ENCODE measurements around the gene CYP26B1.

Gene CYP26B1

DNA sequence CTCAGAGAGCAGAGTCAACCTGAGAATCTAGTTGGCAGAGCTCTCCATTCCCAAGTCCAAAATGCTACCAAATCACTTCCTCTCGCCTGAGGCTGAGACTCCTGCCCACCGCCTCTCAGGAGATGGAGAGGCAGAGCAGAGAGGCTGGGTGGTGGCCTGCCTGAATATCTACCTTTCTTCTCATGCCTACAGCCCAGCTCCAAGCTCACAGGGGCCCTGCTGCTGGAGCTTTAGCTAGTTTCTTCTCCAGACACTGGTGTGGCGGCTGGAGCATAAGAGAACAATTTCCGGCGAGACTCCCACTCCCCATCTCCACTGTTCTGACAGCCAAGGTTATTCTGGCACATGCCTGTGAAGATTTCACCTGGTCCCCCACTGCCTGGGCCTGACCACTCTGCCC, 8.1 kb upstream of the CYP26B1 start:
- in situ Hi-C loops (cut with MboI; ENCODE audit: low sequenced_read_pairs): no loop called here

DNA sequence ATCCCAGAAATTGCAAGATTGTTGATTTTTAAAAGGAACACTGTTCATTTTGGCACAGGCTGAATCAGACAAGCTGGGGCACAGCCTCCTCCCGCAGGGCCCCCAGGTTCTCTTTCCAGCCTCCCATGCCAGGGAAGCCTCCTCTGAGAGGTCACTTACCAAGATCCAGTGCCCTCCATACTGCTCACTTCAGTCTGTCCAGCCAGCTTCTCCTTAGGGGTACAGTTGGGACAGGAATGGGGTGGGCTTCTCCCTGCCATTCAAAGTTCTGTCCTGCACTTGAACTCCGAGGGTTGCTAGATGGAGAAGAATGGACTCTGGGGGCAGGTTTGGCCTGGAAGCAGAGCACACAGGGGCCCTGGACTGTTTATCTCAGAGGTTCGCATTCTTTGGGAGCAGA, 7.5 kb upstream of the CYP26B1 start:
- in situ Hi-C loops (cut with MboI; ENCODE audit: low sequenced_read_pairs): no loop called here

DNA sequence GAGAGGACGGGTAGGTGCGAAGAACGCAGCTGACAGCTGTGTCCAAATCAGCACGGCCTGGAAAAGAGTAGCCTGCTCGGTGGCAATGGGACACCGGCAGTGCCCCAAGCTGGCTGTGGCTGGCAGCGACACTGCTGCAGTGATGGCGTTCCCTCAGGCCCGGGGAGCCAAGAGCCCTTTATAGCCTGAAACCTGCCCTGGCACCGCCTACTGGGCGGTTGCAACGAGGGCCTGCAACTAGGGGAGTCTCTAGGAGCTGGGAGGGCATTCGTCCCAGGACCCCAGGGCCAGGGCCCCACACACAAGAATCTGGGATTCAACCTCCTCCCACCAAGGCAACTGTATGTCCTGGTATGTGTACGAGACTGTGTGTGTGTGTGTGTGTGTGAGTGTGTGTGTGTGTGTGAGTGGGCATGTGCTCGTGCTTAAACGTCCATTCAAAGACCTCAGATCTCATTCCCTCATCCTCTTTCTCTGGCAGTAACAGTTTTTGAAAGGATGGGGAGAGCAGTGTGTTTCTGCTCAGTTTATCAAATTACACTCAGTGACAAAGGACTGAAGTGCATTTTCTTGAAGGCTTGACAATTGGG, 6.8 kb upstream of the CYP26B1 start:
- in situ Hi-C loops (cut with MboI; ENCODE audit: low sequenced_read_pairs): no loop called here

DNA sequence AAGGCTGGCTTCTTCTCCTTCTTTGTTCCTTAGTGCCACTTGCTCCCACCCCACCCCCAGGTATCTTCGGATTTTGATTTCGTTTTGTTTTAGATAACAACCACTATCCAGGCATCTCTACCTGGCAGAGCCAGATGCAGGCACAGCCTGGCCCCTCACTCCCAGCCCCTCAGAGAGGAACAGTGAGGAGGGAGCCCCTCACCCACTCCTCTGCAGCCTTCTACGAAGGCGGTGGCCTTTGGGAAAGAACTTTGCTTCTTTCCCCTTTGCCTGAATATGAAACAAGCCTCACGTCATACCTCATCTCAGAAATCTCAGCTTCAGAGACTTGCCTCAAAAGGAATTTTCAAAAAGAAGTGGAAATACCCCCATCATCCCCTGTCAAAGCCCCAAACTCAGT, 6.3 kb upstream of the CYP26B1 start:
- in situ Hi-C loops (cut with MboI; ENCODE audit: low sequenced_read_pairs): no loop called here

DNA sequence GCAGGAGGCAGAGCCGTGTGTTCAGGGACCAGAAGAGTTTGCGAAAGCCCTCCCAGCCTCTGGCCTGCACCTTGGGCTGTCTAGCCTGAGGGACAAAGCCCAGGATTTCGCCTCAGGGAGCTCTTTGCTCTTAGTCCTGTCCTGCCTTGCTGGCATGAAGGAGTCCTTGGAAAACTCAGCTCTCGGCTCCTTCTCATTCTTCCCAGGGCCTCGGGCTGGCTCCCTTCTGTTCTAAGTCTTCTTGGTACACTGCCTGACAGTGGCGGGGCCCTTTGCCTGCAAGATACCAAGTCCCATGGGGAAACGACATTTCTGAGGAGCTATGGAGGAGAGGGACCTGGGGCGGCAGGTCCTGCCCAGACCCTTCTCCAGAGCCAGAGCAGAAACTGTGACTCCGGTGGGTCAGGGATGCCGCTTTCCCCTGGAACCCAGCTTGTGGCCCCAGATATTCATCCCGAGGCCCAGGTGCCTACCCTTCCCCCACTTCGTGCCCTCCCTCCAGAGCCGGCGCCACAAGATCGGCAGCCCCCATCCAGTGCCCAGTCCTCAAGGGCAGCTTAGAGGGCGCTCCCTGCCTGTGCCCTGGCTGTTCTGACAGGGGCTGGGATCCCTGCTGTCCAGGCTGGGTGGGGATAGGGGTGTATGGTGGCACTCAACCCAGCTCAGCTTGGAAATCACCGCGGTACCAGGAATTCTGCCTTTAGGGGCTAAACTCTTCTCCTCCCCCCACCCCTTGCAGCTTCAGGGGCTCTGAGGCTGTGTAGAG, 5.5 kb upstream of the CYP26B1 start:
- in situ Hi-C loops (cut with MboI; ENCODE audit: low sequenced_read_pairs): no loop called here

DNA sequence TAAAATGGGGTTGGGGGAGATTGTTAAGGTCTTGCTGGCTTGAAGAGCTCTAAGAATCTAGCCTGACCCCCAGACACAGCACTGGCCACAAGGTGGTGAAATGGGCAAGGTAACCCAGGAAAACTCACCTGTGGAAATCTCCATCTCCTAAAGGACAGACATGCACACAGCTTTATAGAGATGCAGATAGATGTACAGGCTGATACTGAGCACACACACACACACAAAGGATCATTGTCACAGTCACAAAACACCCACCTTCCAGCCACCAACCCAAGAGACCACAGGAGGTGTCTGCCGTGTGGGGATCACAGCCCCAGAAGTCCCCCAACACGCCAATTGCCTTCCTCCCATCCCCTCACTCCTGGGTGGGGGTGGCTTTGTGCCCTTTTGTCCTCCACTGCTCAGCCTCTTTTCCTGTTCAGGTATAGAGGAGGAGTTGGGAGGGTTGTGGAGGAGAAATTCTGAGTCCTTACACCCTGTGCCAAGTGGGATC, 3.2 kb upstream of the CYP26B1 start:
- in situ Hi-C loops (cut with MboI; ENCODE audit: low sequenced_read_pairs): no loop called here

DNA sequence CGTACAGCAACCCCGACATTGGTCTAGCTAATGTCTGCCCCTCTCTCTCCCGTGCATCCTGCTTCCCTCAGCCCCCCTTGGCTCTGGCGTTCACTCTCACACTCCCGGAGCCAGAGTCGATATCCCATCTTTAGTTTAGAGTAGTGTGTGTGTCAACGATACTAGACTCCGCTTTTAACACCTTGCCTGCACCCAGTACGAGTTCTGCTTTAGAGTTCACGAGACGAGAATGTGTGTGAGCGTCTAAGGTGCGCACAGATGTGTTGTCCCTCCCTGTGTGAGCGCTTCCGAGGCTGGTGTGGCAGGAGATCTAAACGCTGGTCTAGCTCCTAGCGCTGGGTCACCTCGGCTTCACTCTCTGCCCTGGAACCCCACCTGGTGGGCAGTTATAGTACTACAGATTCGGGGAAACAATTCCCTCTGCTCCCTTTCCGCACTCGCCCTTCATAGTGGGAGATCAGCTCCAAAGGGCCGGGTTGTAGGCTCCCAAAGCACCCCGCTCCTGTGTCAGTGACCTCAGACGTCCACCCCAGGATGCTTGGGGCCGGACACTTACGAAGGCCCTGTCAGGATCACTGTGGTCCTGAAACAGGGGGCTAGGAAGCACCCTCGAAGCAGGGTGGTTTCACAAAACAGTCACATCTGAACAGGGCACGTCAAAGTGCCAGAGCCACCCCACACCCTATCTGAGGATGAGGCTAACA, 2.6 kb upstream of the CYP26B1 start:
- in situ Hi-C loops (cut with MboI; ENCODE audit: low sequenced_read_pairs): no loop called here

DNA sequence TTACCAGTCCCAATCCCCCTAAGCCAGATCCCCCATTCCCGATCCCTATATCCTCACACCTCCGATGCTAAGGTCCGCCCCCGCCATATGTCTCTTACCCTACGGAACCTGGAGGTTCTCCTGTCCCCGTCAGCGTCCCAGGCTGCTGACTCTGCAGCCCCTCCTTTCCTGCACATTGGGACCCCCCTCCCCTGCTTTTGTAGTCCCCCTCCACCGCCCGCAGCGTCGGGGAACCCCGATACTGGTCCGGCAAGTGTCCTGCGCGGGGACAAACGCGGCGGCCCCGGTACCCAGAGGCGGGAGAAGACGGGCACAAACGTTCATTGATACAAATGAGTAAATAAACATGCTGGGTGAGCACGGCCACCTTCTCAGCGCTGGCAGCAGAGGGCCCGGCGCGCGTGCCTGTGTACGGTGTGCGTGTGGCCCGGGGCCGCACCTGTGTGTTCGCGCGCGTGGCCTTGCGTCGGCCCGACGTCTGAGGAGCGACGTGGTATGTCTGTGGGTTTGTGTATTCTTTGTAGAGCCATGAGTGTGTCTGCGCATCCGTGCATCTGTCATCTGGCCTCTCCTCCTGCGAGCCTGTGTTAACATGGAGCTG, 2.0 kb upstream of the CYP26B1 start:
- in situ Hi-C loops (cut with MboI; ENCODE audit: low sequenced_read_pairs): no loop called here

DNA sequence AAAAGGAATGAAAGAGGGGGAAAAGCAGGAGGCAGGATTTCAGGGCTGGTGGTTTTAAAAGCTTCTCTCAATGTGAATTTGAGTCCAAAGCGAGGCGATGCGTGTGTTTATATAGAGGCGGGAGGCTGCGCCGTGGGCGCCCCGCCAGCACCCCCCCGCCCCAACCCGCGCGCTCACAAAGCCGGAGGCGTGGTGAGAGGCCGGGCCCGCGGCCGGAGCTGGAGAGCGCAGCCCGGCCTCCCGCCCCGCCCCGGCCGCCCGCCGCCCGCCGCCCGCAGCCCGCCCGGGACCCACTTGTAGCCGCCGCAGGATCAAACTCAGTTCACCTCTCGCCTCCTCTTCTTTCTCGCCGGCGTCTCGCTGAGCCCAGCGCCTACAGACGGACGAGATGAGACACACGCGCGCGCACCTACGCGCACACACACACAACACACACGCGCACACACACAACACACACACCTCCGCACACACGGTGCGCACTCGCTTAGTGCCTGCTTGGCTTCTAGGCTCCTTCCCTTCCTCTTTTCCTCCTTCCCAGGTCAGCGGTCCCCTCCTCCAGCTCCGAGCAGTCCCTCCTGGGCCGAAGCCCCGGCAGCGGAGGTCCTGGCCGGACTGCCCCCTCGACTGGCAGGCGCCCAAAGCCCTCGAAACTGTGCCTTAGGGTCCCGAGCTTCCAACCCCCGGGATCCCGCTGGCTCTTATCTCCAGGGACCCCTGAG, 1.3 kb upstream of the CYP26B1 start:
- in situ Hi-C loops (cut with MboI; ENCODE audit: low sequenced_read_pairs): no loop called here

DNA sequence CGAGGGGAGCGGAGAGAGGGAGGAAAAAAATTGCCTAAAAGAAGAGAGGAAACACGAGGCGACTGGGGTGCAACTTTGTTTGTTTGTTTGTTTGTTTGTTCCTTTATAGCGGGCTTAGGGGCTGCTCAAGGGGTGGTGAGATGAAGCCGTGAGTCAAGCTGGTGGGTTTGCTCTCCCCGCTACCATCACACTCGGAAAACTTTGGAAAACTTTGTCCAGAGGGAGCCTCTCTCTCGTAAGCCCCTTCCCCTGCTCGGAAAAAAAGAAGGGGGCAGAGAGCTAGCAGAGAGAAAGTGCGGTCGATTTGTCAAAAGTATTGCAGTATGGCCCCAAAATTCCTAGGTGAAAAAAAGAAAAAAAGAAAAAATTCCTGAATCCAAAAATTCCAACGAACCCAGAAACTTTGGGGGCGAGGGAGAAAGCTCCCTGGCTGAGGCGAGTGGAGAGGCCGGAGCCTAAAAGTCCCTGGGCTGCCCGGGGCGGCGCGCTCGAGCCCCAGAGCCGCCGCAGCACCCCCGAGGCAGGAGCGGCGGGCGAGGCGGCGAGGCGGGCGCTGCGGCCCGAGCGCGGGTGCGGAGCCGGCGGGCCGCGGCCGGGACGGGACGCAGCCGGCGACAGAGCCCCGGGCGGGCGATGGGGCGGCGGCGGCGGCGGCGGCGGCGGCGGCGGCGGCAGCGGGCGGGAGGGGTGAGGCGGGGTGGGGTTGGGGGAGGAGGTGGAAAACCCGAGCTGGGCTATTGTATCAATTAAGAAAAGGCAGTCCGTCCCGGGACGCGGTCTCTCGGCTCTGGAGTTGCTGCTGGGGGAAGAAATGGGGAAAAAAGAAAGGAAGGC, 558 bp upstream of the CYP26B1 start:
- in situ Hi-C loops (cut with MboI; ENCODE audit: low sequenced_read_pairs): no loop called here

DNA sequence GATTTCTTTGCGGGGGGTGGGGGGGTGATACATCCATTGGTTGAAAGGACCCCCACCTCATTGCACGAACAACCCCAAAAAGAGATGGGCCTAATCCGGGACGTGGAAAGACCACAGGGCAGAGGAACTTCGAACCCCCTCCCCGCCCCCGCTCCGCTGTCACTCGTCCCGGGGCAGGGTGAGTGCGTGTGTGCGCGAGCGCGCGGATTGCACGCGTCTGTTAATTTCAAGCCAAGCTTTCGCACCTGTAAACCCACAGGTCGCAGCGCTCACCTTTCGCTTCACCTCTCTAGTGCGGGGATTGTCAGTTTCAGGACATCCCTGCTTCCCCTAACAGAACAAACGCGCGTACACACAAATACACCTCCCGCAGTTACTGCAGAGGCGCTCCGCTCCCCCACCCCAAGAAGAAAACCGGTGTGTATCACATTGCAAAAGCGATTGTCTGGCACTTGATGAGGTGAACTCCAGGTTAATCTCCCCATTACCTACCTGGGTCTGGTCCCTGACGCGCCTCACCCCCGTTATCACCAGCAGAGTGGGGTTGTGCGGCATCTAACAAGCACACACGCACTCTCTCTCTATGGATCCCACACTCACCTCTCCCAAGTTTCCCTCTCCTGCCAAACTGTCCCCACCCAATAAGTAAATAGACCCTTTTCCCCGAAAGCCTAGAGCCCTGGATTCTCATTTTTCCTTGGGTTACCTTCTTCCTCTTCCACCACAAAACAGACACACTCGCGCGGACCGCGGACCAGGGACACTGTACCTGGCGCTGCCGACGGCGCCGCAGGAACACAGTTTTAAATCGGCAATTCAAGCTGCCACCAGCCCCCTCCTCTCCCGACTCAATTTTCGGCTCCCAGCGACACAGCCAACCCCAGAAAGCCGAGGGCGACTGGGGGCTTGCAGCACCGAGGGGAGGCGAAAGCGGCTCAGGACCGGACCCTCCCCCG, 1.0 kb downstream of the CYP26B1 start:
- in situ Hi-C loops (cut with MboI; ENCODE audit: low sequenced_read_pairs): no loop called here

DNA sequence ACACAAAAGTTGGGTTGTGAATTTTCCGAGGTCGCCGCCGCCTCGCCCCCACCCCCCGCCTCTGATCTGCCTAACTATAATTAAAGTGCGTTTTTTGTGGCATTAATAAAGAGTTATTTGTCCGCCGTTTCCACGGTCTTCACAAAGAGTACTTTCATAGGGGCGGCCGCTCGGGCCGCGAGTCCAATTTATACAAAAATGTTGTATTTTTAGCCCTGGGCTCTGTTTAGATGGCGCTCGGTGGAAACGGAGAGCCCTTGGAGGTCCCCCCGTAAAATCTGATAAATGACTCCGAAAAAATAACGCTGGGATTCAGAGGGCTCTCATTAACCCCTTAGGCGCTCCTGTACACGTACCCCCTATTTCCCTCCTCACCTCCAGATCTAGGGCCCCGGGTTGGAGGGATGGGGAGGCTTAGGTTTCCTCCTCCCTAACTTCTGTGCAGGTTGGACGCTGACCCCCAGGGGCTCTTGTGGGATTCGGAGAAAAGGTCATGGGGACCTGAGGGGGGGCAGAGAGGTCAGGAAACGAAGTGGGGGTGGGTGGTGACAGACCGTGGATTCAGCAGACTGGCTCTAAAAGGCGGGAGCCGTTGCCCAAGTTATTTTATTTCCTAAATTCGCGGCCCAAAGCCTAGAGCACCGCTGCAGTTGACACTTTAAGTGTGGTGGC, 1.9 kb downstream of the CYP26B1 start:
- in situ Hi-C loops (cut with MboI; ENCODE audit: low sequenced_read_pairs): no loop called here

DNA sequence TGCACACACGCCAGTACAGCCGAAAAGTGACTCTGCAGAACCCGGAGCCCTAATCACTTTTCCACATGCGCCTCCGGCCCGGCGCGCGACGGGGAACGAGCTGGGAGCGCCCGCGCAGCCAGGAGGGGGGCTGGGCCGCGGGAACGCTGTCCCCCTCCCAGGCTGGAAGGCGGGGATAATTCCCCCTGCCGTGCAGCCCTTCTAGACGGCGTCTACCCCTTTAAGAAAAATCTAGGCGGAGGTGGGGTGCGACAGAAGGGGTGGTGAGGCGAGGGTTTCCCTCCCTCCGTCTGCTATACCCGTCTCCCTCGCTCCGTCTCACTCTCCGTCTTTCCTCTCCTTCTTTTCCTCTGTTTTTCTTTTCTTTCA, 2.4 kb downstream of the CYP26B1 start:
- in situ Hi-C loops (cut with MboI; ENCODE audit: low sequenced_read_pairs): no loop called here

DNA sequence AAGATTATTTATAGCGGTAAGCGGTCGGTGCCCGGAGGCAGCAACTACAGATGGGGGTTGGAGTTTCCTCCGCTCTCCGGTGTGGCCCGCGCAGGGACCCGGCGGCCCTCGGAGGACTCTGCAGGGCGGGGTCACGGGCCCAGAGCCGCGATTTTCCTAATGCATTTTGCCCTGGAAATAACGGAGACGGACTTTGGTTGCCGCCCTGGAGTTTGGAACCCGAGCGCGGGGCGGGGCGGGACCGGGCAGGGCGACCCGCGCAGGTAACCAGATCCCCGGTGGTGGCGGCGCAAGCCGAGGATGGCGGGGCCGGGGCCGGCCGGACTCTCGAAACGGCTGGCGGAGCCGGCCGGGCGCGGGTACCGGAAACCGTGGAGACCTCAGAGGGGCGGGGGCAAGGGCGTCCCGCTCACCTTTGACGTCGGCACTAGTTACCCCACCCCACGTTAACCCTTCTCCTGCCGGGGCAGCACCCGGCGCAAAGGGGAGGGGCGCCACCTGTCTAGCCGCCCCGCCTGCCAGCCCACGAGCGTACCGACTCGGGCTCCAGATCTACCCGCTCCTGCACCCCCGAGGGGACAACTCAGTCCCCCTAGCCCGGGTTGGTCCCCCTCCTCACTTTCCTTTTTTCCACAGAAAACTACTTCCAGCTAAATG, 2.9 kb downstream of the CYP26B1 start:
- in situ Hi-C loops (cut with MboI; ENCODE audit: low sequenced_read_pairs): no loop called here

DNA sequence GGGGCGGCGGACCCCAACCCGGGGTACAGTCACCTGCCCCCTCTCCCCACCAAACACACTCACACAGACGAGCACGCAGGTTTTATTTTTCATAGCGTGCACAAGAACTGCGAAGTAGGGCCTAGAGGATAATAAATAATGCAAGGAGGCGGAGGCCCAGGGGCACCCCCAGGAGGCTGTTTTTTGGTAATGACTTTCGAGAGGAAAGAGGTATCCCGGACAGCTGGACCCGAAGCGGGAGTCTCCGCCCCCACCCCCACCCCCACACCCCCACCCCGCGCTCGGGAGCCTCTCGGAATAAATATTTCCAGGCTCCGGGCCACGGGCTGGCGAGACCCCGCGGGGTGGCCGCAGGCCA, 3.4 kb downstream of the CYP26B1 start:
- in situ Hi-C loops (cut with MboI; ENCODE audit: low sequenced_read_pairs): no loop called here

DNA sequence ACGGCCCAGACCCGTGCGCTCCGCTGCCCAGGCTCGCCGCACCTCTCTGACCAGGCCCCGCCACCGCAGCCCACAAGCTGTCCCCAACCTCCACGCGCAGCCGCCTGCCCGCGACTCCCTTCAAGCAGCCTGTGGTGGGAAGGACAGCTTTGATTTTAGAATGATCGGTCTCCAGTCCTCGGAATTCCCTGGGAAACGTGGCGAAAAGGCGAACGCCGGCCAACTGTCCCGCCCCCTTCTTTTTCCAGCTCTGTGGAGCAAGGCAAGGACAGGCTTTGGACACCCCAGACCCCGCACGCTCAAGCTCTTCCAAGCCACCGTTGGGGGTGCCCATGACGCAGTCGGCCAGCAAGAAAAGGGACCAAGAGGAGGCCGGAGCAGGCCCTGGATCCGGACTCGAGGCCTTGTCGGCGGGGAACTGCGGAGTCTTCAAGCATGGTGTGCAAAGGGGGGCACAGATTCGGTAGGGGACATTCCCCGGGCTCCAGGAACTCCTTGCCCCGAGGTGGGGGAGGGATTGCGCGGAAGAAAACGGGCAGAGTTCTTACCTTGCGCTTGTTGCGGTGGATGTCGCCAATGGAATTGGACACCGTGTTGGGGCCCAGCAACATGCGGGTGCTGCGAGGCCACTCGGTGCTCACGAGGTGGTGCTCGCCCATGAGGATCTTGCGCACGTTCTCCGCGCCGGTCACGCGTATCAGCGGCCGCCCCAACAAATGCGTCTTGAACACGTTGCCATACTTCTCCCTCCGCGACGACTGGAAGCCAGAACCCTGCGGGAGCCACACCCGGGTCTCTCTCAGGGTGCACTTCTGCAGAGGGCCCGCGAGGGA, 4.0 kb downstream of the CYP26B1 start:
- in situ Hi-C loops (cut with MboI; ENCODE audit: low sequenced_read_pairs): no loop called here

All from hTERT RPE-1 (cell line).